ENCODE data around the gene TMEM11. TPM values are rescaled to one million over a fixed set of nuclear protein-coding genes. Genes with fewer than 3 reads are reported as not detected.
A peak's percentile ranks its signal among the peaks of the same experiment; 100 is the strongest.

TMEM11 gene
- polyA plus RNA-seq, 3 donors: 25.7 to 68.1 (median 59.5) TPM

- Mint-ChIP-seq H3K9me3 (peaks cover 0 to 9% (median 6%) of the 10 kb centered on the region in 7 donors), H3K27me3 (ENCODE audit: low read depth in 3 of 3) (peaks cover 0 to 2% (median 0%) of the 10 kb centered on the region in 3 donors), H3K27ac (peak overlapping the region in 2 of 7 donors; percentile 20 to 52), H3K4me3 (no peak overlapping the region), H3K36me3 (peaks cover 25 to 43% of the 10 kb centered on the region in 2 donors), H3K4me1 (peaks cover 50% of the 10 kb centered on the region)
- Histone ChIP-seq H4K20me1 (ENCODE audit: insufficient read depth, low read length) (peaks cover 8% of the 10 kb centered on the region), H3K9ac (ENCODE audit: insufficient read depth, low read length, poor library complexity, severe bottlenecking) (no peak overlapping the region), H3K4me2 (replicated peaks; ENCODE audit: extremely low read depth, low read length, poor library complexity, severe bottlenecking) (no peak overlapping the region), H3K4me3 (replicated peaks in 1 of 3; ENCODE audit: low read depth in 2 of 3, low read length in 3 of 3) (no peak overlapping the region), H3K27me3 (ENCODE audit: control insufficient read depth in 2 of 2, insufficient read depth in 2 of 2, low read length in 2 of 2) (no peaks in the 10 kb centered on the region), H3K27ac (ENCODE audit: low read depth in 1 of 2, low read length in 2 of 2) (no peak overlapping the region), H3K36me3 (replicated peaks in 1 of 2; ENCODE audit: control insufficient read depth in 1 of 2, insufficient read depth in 2 of 2, low read length in 2 of 2) (peaks cover 3 to 35% of the 10 kb centered on the region in 2 donors), H3K79me2 (ENCODE audit: insufficient read depth, low read length) (peaks cover 76% of the 10 kb centered on the region), H3K4me1 (ENCODE audit: control insufficient read depth in 1 of 2, insufficient read depth in 2 of 2, low read length in 2 of 2) (peaks cover 28 to 49% of the 10 kb centered on the region in 2 donors), H2AFZ (ENCODE audit: insufficient read depth, low read depth, low read length, poor library complexity, severe bottlenecking) (no peak overlapping the region), H3K9me3 (replicated peaks in 1 of 2; ENCODE audit: control insufficient read depth in 1 of 2, insufficient read depth in 1 of 2, low read length in 2 of 2) (peaks cover 0 to 8% of the 10 kb centered on the region in 2 donors)
- DNase-seq: no peak
- 100% methylated on average over 1 of the region's 3 CpGs for WGBS (ENCODE audit: insufficient coverage)
- no peak for TF ChIP-seq CTCF (IDR thresholded peaks at IDR 0.05)
- intact Hi-C loops (cut with micrococcal nuclease): loop anchor here in 1 of 2 donors (5.0 kb wide), 1 partner anchor 91 kb away; the partner anchor contains the start of gene DHRS7B
Measured at GRCh38 chr17:21218101-21218500, 4.1 kb upstream of the TMEM11 start.

GRCh38 chr17:21217346-21217745 lies 3.4 kb upstream of the TMEM11 start:
- Histone ChIP-seq H3K4me3 (replicated peaks in 1 of 3; ENCODE audit: low read depth in 2 of 3, low read length in 3 of 3) (no peak overlapping the region), H3K4me1 (ENCODE audit: control insufficient read depth in 1 of 2, insufficient read depth in 2 of 2, low read length in 2 of 2) (peaks cover 36 to 56% of the 10 kb centered on the region in 2 donors), H3K9ac (ENCODE audit: insufficient read depth, low read length, poor library complexity, severe bottlenecking) (no peak overlapping the region), H3K27ac (ENCODE audit: low read depth in 1 of 2, low read length in 2 of 2) (no peak overlapping the region), H3K27me3 (ENCODE audit: control insufficient read depth in 2 of 2, insufficient read depth in 2 of 2, low read length in 2 of 2) (no peaks in the 10 kb centered on the region), H3K4me2 (replicated peaks; ENCODE audit: extremely low read depth, low read length, poor library complexity, severe bottlenecking) (no peak overlapping the region), H3K36me3 (replicated peaks in 1 of 2; ENCODE audit: control insufficient read depth in 1 of 2, insufficient read depth in 2 of 2, low read length in 2 of 2) (peaks cover 3 to 27% of the 10 kb centered on the region in 2 donors), H4K20me1 (ENCODE audit: insufficient read depth, low read length) (peaks cover 16% of the 10 kb centered on the region), H2AFZ (ENCODE audit: insufficient read depth, low read depth, low read length, poor library complexity, severe bottlenecking) (no peak overlapping the region), H3K79me2 (ENCODE audit: insufficient read depth, low read length) (peaks cover 84% of the 10 kb centered on the region), H3K9me3 (replicated peaks in 1 of 2; ENCODE audit: control insufficient read depth in 1 of 2, insufficient read depth in 1 of 2, low read length in 2 of 2) (peaks cover 0 to 6% of the 10 kb centered on the region in 2 donors)
- Mint-ChIP-seq H3K27me3 (ENCODE audit: low read depth in 3 of 3) (peaks cover 0 to 2% (median 0%) of the 10 kb centered on the region in 3 donors), H3K4me1 (peaks cover 58% of the 10 kb centered on the region), H3K36me3 (peaks cover 19 to 35% of the 10 kb centered on the region in 2 donors), H3K27ac (peak overlapping the region in 2 of 7 donors; percentile 10 to 14), H3K4me3 (no peak overlapping the region), H3K9me3 (peaks cover 0 to 7% (median 5%) of the 10 kb centered on the region in 7 donors)
- no peak for TF ChIP-seq CTCF (IDR thresholded peaks at IDR 0.05)
- no CpG with 5 or more reads among the region's 1 CpG for WGBS (ENCODE audit: insufficient coverage)
- intact Hi-C loops (cut with micrococcal nuclease): loop anchor here in 1 of 2 donors (5.0 kb wide), 1 partner anchor 90 kb away; the partner anchor contains the start of gene DHRS7B
- no peak for DNase-seq

Data from CD14-positive monocyte (primary cell).